Spleen (tissue), 7 donors: ENCODE results near the gene MRPS9.

Source experiments
- CTCF ChIP-seq, 11 experiments: fragments of 200-600 bp in 7 of 11; fragments of 450-650 bp in 4 of 11; sonication (generic) in 4 of 11; IDR thresholded peaks in 8 of 11; conservative IDR thresholded peaks in 3 of 11; 1 replicate in 7 of 11; 2 replicates in 4 of 11; pipeline versions ENCODE4 v1.4.0 to v1.8.0; 2016 to 2021; ENCODE audit warnings: antibody characterized with exemption in 11 of 11, inconsistent platforms in 4 of 11, mild to moderate bottlenecking in 1 of 11
- POLR2A ChIP-seq, 3 donors: fragments of 450-650 bp; IDR thresholded peaks; one replicate each; pipeline ENCODE4 v1.5.1; 2017; ENCODE audit warnings: antibody characterized with exemption in 3 of 3, mild to moderate bottlenecking in 1 of 3
- POLR2AphosphoS5 ChIP-seq, 3 donors: sonication (generic); formaldehyde crosslinking; IDR thresholded peaks; one replicate each; pipeline ENCODE4 v1.5.1; 2017; ENCODE audit warnings: antibody characterized with exemption in 3 of 3
- donor health status: DM: no; HTN: no; CAD: no; lungs with moderate emphysema.
- donor health status: DM: no; HTN: no; CAD: no.
- donor health status: DM: no; HTN: no; CAD: no.

GRCh38 chr2:105103481-105103880, 65.6 kb downstream of the MRPS9 start:
- no peak for TF ChIP-seq CTCF (IDR thresholded peaks at IDR 0.05 in 8 of 11, conservative IDR thresholded peaks at IDR 0.05 in 3 of 11)
- TF ChIP-seq POLR2A (IDR thresholded peaks at IDR 0.05): no peak
- TF ChIP-seq POLR2AphosphoS5 (IDR thresholded peaks at IDR 0.05): no peak
